Measurements from ENCODE around the gene MIPEP.

The MIPEP gene

DNA sequence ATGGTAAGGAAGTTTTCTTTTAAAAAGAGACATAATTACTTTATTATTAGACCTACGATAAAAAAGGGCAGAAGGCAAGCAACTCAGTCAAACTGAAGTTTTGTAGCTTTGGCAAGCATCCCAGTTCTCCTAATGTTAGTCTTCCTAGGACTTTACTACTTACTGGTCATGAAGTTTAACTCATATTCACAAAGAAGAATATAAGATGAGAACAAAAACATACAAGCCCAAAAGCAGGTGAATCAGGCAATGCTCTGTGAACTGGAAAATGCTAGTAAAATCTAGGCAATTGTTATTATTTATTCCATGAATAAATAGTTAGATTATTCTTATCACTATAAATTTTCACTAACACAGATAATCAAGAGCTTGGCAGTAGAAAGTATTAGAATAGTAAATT lies 85.0 kb downstream of the MIPEP start:
- no peak for DNase-seq

DNA sequence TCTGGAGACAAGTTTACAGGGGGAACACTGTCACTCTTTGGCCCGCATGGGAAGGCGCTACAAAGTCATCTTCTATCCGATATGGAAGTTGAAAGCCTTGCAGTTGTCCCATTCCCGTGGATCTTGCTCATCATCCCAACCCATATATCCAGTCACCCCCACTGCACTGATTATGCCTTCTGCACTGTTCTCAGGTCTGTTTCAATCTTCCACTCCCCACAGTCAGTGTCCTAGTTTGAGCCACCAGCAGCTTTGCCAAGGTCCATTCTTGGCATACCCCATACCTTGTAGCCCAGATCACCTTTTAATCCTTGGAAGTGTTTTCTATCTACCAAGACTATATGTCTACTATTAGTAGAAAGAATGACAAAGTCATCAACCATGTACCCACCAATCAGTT lies 88.1 kb downstream of the MIPEP start:
- no peak for DNase-seq

DNA sequence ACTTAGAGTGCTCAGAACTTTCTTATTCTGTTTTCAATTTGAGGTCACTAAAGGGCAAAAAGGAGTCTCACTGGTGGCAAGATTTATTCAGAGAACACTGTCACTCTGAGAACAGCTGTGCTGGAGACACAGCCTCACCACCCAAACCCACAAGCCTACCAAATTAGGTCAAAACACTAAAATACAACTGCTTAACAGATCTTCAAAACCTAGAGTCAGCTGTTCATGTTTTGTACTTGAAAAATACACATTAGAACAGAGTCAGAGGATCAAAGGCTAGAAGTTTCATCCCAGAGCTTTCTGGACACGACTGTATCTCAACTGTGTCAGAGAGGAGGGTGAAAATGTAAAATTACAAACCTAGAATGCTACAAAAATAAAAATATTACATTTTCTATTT lies 89.3 kb downstream of the MIPEP start:
- no peak for DNase-seq

DNA sequence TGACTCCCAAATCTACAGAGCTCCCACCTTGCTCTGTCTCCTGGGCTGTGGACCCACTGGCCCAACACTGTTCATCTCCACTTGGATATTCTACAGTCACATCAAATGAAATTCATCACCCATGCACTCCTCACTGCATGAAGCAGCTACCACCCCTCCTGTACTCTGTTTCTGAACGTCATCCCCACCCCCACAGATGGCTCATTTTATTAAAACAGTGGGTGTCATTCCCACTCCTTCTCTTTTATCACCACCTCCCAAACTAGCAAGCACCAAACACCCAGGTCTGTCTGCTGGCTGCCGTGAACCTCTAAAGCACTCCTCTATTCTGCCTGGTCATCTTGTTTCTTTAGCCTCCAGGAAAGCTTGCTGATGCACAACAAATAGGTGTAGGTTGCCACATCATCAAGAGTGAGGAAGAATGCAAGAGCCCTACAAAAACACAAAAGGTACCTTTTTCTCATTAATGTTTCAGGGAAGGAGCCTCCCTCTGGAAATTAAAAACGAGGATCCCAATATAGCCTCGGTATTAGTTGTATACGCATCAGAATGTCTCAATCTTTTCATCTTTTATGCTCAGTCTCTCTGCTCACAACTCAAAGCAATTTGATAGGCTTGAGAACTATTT lies 91.8 kb downstream of the MIPEP start:
- no peak for DNase-seq

DNA sequence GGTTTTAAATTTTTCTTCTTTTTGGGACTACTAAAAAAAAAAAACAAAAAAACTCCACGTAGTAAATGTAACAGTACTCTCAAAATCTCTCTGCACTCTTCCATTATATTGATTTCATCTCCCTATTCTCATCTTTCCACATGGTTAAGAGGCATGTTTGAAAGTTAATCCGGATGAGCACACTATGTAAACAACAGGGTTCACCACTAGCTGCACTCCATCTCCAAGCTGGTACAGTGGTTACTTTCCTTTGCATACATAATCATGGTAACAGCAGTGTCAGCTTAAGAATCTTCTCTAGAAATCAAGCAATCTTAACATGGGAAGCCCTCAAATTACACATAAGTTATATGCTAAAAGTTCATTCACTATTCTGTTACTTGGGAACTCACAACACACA lies 92.6 kb downstream of the MIPEP start:
- no peak for DNase-seq

DNA sequence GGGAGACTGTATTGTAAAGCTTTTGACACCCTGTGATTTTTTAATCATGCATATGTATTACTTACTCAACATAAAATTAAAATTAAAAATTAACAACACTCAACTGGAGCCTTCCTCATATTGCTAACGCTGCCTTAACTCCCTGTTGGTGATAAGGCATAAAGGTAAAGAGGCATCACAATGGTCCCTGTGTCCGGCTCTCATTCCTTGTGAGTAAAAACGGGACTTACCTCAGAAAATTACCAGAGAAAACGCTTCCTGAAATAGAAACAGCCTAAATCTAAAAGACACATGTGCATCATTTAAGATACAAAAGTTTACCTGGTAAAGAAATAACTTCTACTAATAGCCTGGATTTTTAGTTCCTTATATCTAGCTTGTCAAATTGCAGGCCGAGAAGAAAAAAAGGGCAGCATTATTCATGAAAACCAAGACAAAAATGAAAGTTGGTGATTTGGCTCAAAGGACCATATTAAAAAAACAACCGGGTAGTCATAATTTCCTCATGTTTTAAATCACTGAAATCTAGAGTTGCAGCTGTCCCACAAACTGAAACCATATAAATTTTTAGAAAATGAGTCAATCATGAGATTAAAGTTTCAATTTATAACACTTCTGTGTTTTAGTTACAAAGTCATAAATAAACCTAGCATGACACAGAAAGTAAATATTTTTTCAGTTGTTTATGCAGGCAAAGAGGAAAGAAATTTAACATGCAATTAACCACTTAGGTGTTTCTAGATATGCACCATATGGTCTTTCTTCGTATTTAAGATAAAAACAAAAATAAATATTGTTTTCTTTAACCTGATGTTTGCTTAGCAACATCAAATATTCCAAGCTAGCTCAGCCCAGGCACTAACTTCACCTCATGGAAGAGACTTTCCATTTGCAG lies 94.7 kb downstream of the MIPEP start:
- no peak for DNase-seq

DNA sequence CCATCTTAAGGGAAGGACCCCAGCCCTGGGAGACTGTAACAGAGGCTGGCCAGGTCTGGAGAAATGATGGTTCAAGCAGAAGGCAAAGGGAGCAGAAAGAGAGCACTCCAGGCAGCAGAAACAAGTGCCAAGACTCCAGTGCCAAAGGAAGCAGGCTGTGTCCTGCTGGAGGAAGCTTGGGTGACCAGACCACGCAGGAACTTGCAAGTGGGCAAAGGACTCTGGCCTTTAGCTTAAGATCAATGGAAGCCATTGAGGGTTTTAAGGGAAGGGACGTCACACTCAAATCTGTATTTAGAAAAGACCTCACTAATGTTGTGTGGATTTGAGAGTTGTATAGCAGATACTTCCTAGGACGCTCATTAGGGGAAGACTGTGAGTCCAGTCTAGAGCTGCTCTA lies 95.5 kb downstream of the MIPEP start:
- no peak for DNase-seq

DNA sequence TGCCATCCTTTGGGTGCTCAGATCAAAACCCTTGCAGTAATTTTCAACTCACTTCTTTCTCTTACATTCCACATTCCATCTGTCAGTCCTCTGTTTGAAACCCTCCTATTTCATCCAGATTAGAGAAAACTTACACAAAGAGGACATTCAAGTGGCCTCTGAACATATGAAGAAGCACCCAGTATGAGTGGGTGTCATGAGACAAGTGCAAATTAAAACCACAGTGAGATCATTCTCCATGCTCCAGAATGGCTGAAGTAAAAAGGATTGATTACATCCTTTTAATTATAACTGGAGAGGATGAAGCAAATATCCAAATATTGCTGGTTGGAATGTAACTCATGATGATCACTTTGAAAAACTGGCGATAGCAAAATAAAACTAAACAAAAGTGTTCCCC lies 96.5 kb downstream of the MIPEP start:
- DNase-seq = no peak

DNA sequence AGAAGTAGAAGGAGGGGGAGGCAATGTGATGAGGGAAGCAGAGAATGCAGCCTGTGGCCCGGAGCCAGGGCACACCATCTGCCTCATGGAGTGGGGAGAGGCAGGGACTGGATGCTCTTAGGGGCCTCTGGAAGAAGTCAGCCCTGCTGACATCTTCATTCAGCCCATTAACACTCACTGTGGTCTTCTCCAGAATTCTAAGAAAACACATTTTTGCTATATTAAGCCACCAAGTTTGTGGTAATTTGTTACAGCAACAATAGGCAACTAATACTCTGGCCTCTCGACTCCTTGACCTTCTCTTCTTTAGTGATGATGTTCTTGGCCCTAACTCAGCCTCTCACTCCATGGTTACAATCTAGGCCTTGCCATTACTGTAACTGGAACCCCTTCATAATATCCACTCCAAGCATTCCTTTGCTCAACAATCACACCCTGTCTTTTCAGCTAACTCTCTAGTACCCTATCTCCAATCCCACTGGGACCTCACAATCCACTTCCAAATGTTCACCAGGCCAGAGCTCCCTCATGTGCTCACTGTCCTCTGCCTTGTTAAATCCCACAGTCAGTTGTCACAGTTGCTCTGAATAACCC lies 98.5 kb downstream of the MIPEP start:
- DNase-seq = no peak

DNA sequence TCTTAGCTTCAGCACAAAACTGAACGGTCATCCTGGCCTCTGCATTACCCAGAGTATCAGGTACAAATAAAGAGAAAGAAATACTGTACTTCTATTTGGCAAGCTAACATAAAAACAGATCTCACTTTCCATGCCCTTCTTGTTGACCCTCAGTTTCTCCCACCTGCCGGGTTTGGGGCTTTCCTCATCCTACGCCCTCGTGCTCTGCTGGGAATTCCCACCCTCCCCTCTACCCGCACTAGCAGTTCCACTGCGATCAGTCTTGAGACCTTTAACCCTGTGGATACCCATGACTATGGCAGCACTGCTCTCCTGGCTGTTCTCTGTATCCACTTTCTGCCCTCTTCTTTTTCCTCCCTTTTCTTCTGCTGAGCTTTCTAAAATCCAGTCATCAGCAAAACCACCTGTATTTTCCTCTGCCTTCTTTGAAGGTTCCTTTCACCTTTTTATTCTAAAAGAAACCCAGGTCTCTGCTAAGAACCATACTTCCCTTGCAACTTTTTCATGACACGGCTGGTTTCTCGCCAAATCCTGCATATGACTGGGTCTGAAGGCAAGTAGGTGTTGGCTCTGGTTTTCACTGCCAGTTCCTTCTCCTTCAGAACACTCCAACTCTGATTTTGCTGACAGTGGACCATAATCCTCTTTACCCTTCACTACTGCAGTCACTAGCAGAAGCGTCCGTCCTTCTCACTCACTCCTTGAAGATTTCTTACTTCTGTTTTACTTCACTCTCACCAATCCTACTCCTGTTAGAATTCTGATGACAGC lies 99.4 kb downstream of the MIPEP start:
- no peak for DNase-seq

DNA sequence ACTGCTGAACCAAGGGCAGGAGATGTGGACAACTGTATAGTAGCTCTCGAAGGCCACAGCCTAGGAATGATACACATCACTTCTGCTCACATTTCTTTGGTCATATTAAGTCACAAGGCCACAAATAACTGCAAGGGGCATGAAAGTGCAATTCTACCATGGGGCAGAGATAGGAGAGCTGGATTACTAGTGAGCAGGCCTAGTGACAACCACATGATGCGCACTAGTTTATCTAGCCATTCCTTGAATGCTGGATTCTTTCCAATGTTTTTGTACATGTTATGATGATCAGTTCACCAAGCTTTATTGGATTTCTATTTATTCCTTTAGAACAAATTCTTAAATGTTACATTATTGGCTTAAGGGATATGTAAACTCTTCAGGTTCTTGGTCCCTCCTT lies 100.7 kb downstream of the MIPEP start:
- DNase-seq = no peak

DNA sequence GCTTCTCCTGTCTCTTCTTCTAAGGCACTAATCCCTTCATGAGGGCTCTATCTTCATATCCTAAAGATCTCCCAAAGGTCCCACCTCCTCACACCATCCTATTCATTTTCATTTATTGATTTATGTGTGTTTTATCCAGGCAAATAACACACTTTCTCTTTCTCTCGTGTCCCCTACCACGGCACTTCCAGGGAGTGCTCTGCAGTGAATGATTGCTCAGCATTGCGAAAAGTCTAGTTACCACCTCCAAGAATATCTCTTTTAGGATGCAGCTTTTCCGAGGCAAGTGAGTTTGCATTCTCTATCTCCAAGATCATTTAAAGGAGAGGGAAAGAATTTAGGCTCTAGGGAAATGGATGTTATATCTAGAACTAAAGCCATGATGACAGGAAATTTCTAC lies 101.7 kb downstream of the MIPEP start:
- DNase-seq = no peak

DNA sequence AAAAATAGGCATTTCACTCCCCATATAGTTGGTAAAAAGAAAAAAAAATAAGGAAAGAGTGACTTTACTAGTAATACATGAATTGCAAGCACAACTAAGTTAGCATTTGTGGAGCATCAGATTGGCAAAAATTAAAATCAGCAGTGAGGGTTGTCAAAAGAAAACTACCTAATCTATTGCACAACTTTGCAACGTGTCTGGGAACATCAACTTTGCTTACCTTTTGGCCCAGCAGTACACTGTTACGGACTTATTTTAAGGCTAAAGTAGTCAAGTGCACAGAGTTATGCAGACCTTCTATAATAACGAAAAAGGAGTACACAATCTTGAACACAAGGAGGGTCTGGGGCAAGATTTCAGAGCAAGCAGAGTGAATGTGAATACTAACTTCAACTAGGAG lies 102.6 kb downstream of the MIPEP start:
- no peak for DNase-seq

DNA sequence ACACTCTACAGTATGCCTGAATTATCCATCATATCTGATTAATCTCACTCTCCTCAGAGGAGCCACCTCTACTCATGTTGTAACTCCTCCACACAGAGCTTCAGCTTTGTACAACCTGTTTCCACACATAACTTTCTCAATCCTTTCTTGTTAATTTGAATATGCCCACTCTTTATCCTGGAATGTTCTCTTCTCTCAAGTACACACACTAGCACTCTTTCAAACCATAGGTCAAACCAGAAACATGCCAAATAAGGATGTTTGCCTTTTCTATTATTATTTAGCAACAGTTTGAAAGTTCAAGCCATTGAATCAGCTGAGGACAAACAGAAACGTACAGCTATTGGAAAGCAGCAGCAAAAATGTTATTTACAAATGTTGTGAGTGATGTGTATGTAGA lies 110.3 kb downstream of the MIPEP start:
- no peak for DNase-seq

DNA sequence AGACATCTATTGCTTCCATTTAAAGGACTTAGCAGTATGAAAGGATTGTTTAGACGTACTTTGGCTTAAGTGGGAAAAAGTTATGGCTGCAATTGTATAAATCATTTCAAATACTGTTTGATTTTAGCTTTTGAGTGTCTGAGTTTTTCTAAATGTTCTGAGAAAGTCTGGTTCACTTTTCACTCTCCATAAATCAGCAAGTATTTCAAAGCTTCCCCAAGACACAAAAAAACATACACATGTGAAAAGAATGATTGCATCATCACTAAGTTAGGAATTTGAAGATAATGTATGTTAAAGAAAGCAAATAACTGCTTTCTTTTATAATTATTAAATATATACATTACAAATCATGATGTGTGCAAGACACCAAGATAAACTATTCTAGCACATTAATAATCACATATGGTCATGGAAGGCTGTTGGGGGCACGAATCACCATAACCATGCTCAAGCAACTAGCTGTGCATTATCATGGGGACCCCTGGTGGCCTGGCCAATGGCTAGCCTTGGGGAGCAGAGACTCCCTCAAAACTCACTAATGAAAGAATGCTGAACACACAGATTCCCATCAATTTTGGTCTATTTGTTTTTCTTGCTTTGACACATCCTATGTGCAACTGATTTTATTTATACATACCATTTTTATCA lies 111.1 kb downstream of the MIPEP start:
- DNase-seq = no peak

DNA sequence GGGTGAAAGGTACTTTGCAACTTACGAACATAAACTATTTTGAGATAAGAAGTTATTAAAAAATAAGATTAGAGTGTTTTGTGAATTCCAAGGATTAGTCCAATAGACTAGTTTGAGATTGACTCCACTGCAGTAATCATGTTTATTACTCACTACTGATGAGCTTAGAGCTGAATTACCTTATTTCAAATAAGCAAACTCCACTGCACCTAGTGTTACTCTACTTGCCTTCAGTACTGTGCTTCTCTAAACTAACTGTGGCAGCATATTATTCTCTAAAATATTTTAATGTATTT lies 111.7 kb downstream of the MIPEP start:
- DNase-seq = no peak

DNA sequence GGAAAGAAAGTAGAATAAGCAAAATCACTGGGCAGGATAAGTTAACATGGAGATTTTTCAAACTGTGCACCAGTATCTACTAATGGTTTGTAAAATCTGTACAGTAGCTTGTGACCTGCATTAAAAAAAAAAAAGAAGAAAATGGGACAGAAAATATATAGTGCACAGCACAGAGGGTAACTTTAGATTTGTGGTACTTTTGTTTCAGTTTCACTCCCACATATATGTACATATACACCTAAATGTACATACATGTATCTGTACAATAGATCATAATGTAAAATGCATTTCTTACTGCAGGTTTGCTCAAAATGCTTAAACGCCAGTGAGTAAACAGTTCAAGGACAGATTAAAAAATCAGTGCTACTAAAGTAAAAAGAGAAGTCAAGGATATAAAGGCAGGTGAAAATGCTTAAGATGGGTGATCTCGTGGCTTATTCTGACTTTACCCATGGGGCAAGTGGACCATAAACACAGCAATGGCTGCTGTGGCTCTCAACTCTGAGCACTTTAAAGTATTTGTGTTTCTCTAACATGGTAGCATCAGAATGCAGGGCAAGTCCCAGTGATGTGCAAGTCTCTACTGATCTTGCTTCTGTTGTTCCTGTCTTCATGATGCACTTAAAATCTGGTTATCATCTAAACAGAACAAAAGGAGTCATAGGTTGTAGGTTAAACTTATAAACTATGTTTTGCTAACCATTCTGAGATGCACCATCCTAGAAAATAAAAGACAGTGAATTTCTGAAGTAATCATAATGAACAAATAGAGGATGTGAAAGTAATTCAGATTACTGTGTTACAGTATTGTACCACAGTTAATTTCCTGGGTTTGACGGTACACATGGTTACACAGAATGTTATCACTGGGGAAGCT lies 112.3 kb downstream of the MIPEP start:
- DNase-seq = no peak

DNA sequence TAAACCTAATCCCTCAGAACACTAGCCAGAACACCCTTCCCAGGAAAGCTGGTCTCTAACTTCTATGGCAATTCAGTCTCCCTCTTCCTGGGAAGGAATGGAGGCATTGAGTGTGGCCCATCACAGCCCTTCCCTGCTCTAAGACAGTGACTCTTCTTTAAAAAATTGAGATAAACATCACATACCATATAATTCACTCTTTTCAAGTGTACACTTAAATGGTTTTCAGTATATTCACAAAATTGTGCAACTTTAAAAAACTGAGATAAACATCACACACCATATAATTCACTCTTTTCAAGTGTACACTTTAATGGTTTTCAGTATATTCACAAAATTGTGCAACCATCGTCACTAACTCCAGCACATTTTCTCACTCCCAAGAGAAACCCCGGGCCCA lies 116.5 kb downstream of the MIPEP start:
- no peak for DNase-seq

DNA sequence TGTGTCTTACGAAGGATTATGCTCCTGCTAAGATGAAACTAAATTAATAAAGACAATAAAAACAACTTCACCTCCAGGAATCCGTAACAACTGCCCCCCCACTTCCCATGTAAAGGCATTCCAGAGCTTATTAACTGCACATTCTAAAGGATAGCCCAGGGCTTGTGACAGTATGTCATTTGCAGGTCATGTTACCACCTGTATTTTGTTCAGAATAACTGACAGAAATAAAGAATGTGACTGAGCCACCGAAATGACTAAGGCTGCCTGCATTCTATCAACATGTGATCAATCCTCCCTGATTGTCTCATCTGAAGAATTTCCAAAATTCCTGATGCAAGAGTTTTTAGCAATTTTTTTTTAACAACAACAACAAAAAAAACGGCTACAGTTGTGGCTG lies 117.2 kb downstream of the MIPEP start:
- DNase-seq = no peak

DNA sequence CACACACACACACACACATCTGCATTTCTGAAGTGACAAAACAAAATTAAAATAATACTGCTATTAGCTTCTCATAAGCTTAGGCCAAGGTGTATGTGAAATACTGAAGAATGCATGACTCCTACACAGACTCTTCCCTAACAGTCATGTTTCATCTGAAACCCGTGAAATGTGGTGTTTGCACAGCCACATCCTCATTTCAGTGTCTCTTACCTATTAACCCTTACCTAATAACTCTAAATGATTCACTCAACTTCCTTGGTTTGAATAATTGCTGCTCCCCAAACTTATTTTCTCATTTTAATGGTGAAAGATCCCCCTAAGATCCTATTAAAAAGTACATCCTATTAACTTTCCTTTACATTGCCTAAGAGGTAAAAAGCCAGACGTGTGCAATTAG lies 117.6 kb downstream of the MIPEP start:
- DNase-seq = no peak

DNA sequence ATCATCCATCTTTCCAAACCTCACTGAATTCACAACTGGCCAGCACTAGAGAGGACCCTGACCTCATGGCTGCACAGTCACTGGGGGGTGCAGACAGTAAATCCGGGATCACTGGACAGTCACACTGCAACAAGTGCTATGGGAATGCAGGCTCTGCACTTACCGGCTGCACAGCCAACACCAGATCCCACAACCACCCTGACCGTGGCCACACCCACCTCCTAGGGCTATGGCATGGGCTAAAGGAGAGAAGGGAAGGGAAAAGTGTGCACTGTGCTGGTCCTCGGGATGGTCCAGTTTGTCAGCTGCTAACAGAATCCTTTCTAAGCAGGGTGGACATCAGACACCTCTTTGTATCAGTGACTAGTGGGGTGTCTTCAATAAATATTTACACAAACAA lies 118.2 kb downstream of the MIPEP start:
- no peak for DNase-seq

DNA sequence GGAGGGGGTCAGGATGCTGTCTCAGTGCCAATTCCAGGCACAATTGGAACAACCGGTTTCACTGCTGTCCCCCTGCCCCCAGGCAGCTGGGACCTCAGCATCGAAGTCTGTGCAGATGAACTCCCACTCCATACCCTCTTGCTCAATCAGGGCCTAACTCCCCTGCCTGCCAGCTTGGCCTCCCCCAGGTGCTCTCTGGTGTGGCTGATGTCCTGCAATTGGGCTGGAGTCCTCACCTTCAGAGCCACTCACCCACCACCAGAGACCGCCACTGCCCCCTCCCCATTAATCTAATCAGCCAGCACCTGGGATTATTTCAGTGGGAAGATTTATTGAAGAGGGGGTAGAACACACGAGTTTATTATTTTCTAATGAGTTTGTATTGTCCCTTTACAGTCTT lies 118.8 kb downstream of the MIPEP start:
- DNase-seq = no peak

Data from activated CD8-positive, alpha-beta memory T cell treated with anti-CD3 and anti-CD28 coated beads, Interleukin-2, amount 50 U/mL, for 48 hours (primary cell).